Fibroblast of pulmonary artery (primary cell): ENCODE results near the gene LRRC43.

Source experiments
- DNase-seq: peaks from one replicate; pipeline ENCODE4 v3.0.0-alpha.2; 2010; ENCODE audit warnings: low read depth
- H3K4me3 ChIP-seq: replicated peaks from 2 replicates; pipeline ENCODE4 v1.5.1; 2011; ENCODE audit warnings: low read depth, mild to moderate bottlenecking, control low read depth, low read length, moderate library complexity
- CTCF ChIP-seq: IDR thresholded peaks from 2 replicates; pipeline ENCODE4 v1.5.1; 2011; ENCODE audit warnings: mild to moderate bottlenecking, control low read depth, low read length, inconsistent platforms; ENCODE audit errors: missing control alignments

LRRC43 gene

GRCh38 chr12:122182887-122183587 lies at the start of gene LRRC43:
TSS of gene LRRC43 (plus strand) at chr12:122183123. CDS start at chr12:122183145, 22 bp downstream.
- H3K4me3 ChIP-seq = peak within 1 kb of the TSS; percentile 47
- no peak for TF ChIP-seq CTCF
- DNase-seq = peak; percentile 29

- no peak for TF ChIP-seq CTCF
- no peak for DNase-seq
- H3K4me3 ChIP-seq = no peak overlapping the region
Measured at GRCh38 chr12:122133192-122133950, 49.6 kb upstream of the LRRC43 start.

GRCh38 chr12:122135437-122136031 lies 47.4 kb upstream of the LRRC43 start:
- no peak for TF ChIP-seq CTCF
- DNase-seq = no peak
- no peak overlapping the region for H3K4me3 ChIP-seq

GRCh38 chr12:122137229-122137628 lies 45.7 kb upstream of the LRRC43 start:
- H3K4me3 ChIP-seq = no peak overlapping the region
- no peak for DNase-seq
- peak; percentile 19 for TF ChIP-seq CTCF

- H3K4me3 ChIP-seq = no peak overlapping the region
- DNase-seq = no peak
- TF ChIP-seq CTCF = no peak
Measured at GRCh38 chr12:122137681-122138080, 45.2 kb upstream of the LRRC43 start.

- no peak for DNase-seq
- TF ChIP-seq CTCF = no peak
- H3K4me3 ChIP-seq = no peak overlapping the region
Measured at GRCh38 chr12:122138181-122138580, 44.7 kb upstream of the LRRC43 start.
